Fibroblast of villous mesenchyme (primary cell): ENCODE data around the gene TLR2. TPM values are rescaled to one million over a fixed set of nuclear protein-coding genes. Genes with fewer than 3 reads are reported as not detected.

Experiments used
- DNase-seq: peaks from one replicate; pipeline ENCODE4 v3.0.0-alpha.2; 2010; ENCODE audit warnings: low read depth
- H3K4me3 ChIP-seq: 2 replicates; pipeline ENCODE4 v1.5.1; 2011; ENCODE audit warnings: low read depth, mild to moderate bottlenecking, low read length
- total RNA-seq: library from RNA; depleted of rRNA; stranded (reverse); fragments of >200 nt; gene quantifications from 2 replicates; pipeline ENCODE4 v1.2.3, GENCODE V29; 2012
- TF ChIP-seq, protein P1 (sequence below): IDR thresholded peaks from 2 replicates; pipeline ENCODE4 v1.5.1; 2012; ENCODE audit warnings: low read depth, mild to moderate bottlenecking, low read length; ENCODE audit not compliant: insufficient read depth

The TLR2 gene, protein sequence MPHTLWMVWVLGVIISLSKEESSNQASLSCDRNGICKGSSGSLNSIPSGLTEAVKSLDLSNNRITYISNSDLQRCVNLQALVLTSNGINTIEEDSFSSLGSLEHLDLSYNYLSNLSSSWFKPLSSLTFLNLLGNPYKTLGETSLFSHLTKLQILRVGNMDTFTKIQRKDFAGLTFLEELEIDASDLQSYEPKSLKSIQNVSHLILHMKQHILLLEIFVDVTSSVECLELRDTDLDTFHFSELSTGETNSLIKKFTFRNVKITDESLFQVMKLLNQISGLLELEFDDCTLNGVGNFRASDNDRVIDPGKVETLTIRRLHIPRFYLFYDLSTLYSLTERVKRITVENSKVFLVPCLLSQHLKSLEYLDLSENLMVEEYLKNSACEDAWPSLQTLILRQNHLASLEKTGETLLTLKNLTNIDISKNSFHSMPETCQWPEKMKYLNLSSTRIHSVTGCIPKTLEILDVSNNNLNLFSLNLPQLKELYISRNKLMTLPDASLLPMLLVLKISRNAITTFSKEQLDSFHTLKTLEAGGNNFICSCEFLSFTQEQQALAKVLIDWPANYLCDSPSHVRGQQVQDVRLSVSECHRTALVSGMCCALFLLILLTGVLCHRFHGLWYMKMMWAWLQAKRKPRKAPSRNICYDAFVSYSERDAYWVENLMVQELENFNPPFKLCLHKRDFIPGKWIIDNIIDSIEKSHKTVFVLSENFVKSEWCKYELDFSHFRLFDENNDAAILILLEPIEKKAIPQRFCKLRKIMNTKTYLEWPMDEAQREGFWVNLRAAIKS
- total RNA-seq = under 0.01 and 0.32 TPM in 2 replicates

DNA sequence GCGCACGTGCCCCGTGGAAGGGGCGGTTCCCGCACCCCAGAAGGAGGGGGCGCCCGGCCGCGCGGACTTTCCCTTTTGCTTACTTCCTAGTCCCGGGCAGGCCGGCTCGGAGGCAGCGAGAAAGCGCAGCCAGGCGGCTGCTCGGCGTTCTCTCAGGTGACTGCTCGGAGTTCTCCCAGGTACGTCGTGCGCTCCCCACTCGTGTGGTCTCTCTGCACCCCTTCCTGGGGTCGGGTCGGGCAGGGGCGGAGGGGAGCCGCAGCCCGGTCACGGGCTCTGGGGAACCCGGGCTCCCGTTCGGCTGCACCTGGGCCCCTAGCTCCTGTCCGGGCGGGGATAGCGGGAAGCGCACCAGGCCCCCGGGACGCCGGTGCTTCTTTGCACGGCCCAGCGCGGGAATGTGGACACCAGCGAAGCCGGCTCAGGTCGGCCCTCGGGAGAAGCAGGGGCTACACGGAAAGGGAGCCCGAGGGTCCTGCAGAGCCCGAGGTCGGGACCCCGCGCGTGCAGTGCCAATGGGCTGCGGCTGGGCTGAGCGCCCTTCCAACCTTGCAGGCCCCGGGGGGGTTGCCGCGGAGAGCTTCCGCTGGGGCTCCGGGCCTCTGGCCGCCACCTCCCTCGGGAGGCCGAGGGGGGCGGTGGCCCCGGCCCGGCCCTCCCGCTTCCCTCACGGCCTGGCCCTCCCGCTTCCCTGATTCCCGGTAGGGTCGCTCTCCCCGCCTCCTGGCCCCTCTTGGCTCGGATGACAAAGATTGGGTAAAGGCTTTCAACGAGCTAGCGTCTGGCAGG is at the start of gene TLR2:
TSS of gene TLR2 (plus strand) at position 99 of the 789 bp plus-strand sequence. CDS start 18,628 bp downstream, outside the sequence.
- TF ChIP-seq, protein P1, sequence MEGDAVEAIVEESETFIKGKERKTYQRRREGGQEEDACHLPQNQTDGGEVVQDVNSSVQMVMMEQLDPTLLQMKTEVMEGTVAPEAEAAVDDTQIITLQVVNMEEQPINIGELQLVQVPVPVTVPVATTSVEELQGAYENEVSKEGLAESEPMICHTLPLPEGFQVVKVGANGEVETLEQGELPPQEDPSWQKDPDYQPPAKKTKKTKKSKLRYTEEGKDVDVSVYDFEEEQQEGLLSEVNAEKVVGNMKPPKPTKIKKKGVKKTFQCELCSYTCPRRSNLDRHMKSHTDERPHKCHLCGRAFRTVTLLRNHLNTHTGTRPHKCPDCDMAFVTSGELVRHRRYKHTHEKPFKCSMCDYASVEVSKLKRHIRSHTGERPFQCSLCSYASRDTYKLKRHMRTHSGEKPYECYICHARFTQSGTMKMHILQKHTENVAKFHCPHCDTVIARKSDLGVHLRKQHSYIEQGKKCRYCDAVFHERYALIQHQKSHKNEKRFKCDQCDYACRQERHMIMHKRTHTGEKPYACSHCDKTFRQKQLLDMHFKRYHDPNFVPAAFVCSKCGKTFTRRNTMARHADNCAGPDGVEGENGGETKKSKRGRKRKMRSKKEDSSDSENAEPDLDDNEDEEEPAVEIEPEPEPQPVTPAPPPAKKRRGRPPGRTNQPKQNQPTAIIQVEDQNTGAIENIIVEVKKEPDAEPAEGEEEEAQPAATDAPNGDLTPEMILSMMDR = no peak

DNA sequence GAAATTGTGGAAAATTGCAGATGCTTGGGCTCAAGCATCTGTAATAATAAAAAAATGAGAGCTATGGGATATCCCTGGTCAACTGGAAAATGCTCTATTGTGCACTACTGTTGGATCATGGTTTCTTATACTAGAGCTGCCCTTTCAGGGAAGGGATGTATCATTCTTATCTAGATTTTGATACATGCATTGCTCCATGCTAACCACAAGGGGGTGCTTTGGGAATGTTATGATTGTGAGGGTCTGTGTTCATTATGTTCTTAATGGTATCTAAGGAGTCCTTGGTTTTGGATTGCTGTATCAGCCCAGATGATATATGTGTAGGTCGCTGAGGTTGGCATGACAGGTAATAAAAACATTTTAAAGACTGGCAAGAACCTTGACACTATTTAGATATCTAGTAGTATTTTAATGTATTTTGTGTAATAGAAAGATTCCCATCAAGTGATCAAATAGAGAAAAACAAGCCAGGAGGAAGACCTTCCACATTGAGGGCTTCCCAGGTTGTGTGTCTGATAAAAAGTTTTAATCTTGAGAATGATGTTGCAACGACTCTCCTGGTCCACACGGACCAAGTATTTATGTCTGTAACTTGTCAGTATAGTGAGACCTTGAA is 49.2 kb upstream of the TLR2 start:
- peak; percentile 23 for DNase-seq
- TF ChIP-seq, protein P1 = peak; percentile 63
- H3K4me3 ChIP-seq = no peak overlapping the region

More for the DNA sequence above, at the start of gene TLR2:
- peak; percentile 9 for DNase-seq
- peak within 1 kb of the TSS; percentile 57 for H3K4me3 ChIP-seq

DNA sequence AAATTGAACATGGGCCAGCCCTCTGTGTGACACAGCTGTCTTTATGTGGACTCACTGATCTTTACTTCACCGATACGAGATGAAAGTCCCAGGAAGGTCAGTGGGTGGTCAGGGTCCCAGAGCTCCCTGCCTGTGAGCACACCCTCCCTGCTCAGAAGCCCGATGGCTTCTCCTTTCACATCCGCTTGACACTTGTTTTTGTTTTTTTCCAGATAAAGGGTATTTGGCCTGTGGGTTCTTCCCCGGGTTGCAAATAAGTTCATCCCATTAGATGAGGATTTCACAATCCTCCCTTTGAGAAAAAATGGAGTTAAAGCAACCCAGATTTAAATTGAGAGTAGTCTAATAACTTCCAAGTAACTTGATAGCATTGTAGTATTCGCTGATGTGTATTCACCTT is 48.2 kb upstream of the TLR2 start:
- no peak for DNase-seq
- H3K4me3 ChIP-seq = no peak overlapping the region
- TF ChIP-seq, protein P1 = no peak

DNA sequence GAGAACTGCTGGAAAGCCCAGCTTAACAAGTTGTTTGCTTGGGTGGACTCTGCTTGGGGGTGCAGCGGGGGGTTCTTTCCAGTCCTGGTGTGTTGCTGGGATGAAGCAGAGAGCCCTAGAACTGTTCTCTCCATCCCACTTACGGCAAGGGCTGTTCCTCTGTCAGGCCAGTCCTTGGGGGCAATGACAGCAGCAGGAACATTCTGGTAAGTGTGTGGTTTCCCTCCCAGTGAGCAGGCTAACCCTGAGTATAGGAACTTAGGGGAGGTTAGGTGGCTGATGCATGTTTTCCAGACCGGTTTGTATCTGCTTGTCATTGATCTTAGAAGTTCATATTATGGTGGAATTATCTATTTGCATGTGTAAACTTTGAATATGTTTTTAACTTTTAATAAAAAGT is 46.9 kb upstream of the TLR2 start:
- no peak overlapping the region for H3K4me3 ChIP-seq
- TF ChIP-seq, protein P1 = no peak

DNA sequence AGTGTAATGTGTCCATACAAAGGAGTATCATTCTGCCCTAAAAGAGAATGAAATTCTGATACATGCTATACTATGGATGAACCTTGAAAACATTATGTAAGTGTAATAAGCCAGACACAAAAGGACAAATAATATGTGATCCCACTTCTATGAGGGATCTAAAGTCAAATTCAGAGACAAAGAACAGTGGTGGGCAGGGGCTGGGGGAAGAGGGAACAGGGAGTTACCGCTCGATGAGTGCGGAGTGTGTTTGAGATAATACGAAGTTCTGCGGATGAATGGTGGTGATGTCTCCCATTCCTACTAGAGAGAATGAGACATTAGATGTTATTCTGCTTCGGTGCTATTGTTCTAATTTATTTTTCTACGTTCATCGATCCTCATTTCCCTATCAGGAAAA is 46.1 kb upstream of the TLR2 start:
- no peak overlapping the region for H3K4me3 ChIP-seq
- TF ChIP-seq, protein P1 = no peak
- DNase-seq = no peak

More for the DNA sequence above, 46.9 kb upstream of the TLR2 start:
- DNase-seq = no peak

DNA sequence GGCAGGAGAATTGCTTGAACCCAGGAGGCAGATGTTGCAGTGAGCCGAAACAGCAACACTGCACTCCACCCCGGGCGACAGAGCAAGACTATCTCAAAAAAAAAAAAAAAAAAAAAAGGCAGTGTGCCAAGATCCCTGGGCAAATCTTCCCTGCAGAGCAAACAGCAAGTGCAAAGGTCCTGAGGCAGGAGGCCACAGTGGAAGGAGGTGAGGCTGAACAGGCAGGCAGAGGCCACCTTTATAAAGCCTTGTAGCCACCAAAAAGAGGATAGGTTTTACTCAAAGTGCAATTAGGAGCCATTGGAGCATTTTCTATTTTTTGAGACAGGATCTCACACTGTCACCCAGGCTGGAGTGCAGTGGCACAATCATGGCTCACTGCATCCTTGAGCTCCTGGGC is 45.1 kb upstream of the TLR2 start:
- H3K4me3 ChIP-seq = no peak overlapping the region
- TF ChIP-seq, protein P1 = no peak
- DNase-seq = no peak
